CD4-positive, alpha-beta T cell (primary cell): ENCODE results near the gene C19orf73. TPM values are rescaled to one million over a fixed set of nuclear protein-coding genes. Genes with fewer than 3 reads are reported as not detected.

Experiments used
- ATAC-seq: fragments of 200-7000 bp; cut with Tn5 transposase; one replicate; pipeline ENCODE4 v1.10.0; 2022; ENCODE audit warnings: mild to moderate bottlenecking; ENCODE audit not compliant: poor library complexity
- CTCF ChIA-PET: fragments of 350-600 bp; sonication (Branson Sonifier 250); formaldehyde crosslinking; loops from one replicate; lab custom pipeline; 2021; ENCODE audit warnings: antibody characterized with exemption, inconsistent platforms; lab: Charles Lee
- POLR2A ChIA-PET: fragments of 350-600 bp; sonication (Branson Sonifier 250); formaldehyde crosslinking; loops from one replicate; lab custom pipeline; 2021; ENCODE audit warnings: antibody characterized with exemption, inconsistent platforms; lab: Charles Lee
- DNase-seq, 14 experiments: peaks; one replicate each; pipeline ENCODE4 v3.0.0-alpha.2; 2013 to 2020; ENCODE audit warnings: mixed read lengths in 2 of 14
- H3K27ac ChIP-seq, 2 donors: one replicate each; pipeline versions ENCODE4 v1.5.1 to v1.7.0; 2013; ENCODE audit warnings: low read length in 2 of 2, low read depth in 1 of 2, mild to moderate bottlenecking in 1 of 2
- H3K27me3 ChIP-seq, 2 experiments: 1 replicate in 1 of 2; 2 replicates in 1 of 2; pipeline versions ENCODE4 v1.6.1 to v1.7.0; 2013; ENCODE audit warnings: low read length in 2 of 2, control low read depth in 1 of 2, mild to moderate bottlenecking in 1 of 2, moderate library complexity in 1 of 2; ENCODE audit not compliant: insufficient read depth in 2 of 2, control insufficient read depth in 1 of 2
- H3K36me3 ChIP-seq: one replicate; pipeline ENCODE4 v1.6.1; 2013; ENCODE audit warnings: low read length, control low read depth; ENCODE audit not compliant: insufficient read depth
- H3K4me1 ChIP-seq: one replicate; pipeline ENCODE4 v1.6.1; 2013; ENCODE audit warnings: low read length, control low read depth; ENCODE audit not compliant: insufficient read depth
- H3K4me3 ChIP-seq: one replicate; pipeline ENCODE4 v1.5.1; 2013; ENCODE audit warnings: mild to moderate bottlenecking, low read length, moderate library complexity
- H3K9me3 ChIP-seq, 2 experiments: 1 replicate in 1 of 2; 2 replicates in 1 of 2; pipeline versions ENCODE4 v1.6.1 to v1.7.0; 2013; ENCODE audit warnings: low read length in 2 of 2, mild to moderate bottlenecking in 2 of 2, control low read depth in 1 of 2, moderate library complexity in 1 of 2; ENCODE audit not compliant: control insufficient read depth in 1 of 2, insufficient read depth in 1 of 2
- H3K27ac Mint-ChIP-seq: one replicate; pipeline ENCODE4 v1.8.0; 2020; ENCODE audit warnings: mixed read lengths
- H3K27me3 Mint-ChIP-seq: one replicate; pipeline ENCODE4 v1.8.0; 2021; ENCODE audit warnings: mixed read lengths
- H3K36me3 Mint-ChIP-seq: one replicate; pipeline ENCODE4 v1.8.0; 2021; ENCODE audit warnings: low read depth, mixed read lengths
- H3K4me1 Mint-ChIP-seq: one replicate; pipeline ENCODE4 v1.8.0; 2021; ENCODE audit warnings: low read depth, mixed read lengths
- H3K4me3 Mint-ChIP-seq: one replicate; pipeline ENCODE4 v1.8.0; 2020; ENCODE audit warnings: mild to moderate bottlenecking, mixed read lengths
- H3K9me3 Mint-ChIP-seq: one replicate; pipeline ENCODE4 v1.8.0; 2020; ENCODE audit warnings: mixed read lengths
- intact Hi-C, 2 experiments: fragments of 100-400 bp; cut with DNase I in 1 of 2; cut with micrococcal nuclease in 1 of 2; formaldehyde crosslinking; loops; one replicate each; pipeline versions ENCODE4 v1.15.1 to v1.9.0; 2023 to 2025; cut with DNase I, micrococcal nuclease
- total RNA-seq, 174 experiments: library from RNA in 2 of 174; stranded (reverse) in 2 of 174; gene quantifications; one replicate each; pipeline ENCODE4 v1.2.3 and lab custom pipeline; 2021 to 2026
- TF ChIP-seq, protein P1 (sequence below): fragments of 200-600 bp; IDR thresholded peaks from one replicate; pipeline ENCODE4 v1.8.0; 2022; ENCODE audit warnings: antibody characterized with exemption, mild to moderate bottlenecking

Gene C19orf73
- total RNA-seq, 2 experiments from 2014 or later: 1.5 to 2.3 TPM

DNA sequence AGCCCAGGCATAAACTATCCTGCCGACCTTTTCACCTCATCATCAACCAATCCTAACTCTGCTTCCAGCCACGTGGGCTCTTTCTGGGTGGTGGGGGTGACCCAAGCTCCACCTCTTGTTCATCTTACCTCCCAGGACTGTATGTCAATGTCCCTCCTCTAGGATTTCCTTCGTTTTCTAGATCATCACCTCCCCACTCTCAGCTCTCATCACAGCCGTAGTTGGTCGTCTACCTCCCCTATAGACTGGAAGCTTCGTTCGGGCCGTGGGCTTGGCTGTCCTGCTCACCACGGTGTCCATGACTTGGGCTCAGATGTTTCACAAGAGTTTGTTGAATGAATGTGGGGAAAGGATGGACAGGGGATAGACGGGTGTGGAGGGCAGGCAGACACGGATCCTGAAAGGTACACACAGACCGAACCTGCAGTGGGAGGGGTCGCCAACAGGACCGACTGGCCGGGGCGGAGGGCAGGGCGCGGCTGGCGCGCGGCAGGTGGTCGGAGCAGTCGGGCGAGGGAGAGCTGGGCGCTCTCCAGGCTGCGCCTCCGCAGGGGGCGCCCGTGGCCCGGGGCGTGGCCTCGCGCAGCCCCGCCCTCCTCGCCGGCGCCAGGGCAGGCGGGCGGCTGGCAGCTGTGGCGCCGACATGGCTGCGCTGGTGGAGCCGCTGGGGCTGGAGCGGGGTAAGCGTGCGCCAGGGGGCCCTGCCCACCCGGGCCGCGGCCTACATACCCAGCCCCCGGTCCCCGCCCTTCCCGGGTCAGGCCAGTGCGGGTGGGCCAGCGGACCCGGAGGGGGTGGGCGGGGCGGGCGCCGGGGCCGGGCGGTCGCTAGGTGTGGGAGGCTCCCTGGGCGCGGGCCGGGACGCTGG, 4.9 kb downstream of the C19orf73 start, which contains the start of gene LIN7B:
TSS of gene LIN7B (plus strand) at position 609 of the 868 bp plus-strand sequence. CDS start at position 644, 35 bp downstream.
- Histone ChIP-seq H3K36me3 (peaks cover 3% of the 10 kb centered on the region), H3K4me3 (peak within 1 kb of the TSS; percentile 69), H3K4me1 (peaks cover 36% of the 10 kb centered on the region), H3K9me3 (no peaks in the 10 kb centered on the region), H3K27me3 (no peaks in the 10 kb centered on the region), H3K27ac (no peak within 1 kb of the TSS)
- peaks cover 10% of the 10 kb centered on the region for H3K36me3 Mint-ChIP-seq
- TF ChIP-seq, protein P1, sequence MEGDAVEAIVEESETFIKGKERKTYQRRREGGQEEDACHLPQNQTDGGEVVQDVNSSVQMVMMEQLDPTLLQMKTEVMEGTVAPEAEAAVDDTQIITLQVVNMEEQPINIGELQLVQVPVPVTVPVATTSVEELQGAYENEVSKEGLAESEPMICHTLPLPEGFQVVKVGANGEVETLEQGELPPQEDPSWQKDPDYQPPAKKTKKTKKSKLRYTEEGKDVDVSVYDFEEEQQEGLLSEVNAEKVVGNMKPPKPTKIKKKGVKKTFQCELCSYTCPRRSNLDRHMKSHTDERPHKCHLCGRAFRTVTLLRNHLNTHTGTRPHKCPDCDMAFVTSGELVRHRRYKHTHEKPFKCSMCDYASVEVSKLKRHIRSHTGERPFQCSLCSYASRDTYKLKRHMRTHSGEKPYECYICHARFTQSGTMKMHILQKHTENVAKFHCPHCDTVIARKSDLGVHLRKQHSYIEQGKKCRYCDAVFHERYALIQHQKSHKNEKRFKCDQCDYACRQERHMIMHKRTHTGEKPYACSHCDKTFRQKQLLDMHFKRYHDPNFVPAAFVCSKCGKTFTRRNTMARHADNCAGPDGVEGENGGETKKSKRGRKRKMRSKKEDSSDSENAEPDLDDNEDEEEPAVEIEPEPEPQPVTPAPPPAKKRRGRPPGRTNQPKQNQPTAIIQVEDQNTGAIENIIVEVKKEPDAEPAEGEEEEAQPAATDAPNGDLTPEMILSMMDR: peak; percentile 47
- intact Hi-C loops: loop anchor here (1.0 to 10.0 kb wide), 4 partner anchors 14 to 639 kb away; no protein-coding TSS in a partner anchor
- ATAC-seq: peak; percentile 65
- H3K27ac Mint-ChIP-seq: peak within 1 kb of the TSS; percentile 46
- CTCF ChIA-PET: interaction anchor here (0.6 to 2.4 kb wide), 21 partner anchors 9 to 467 kb away, joined by 3 to 43 read pairs (median 5); partner anchors contain the start of genes CGB7, PRRG2 and RUVBL2
- no peaks in the 10 kb centered on the region for H3K27me3 Mint-ChIP-seq
- peaks cover 40% of the 10 kb centered on the region for H3K4me1 Mint-ChIP-seq
- no peaks in the 10 kb centered on the region for H3K9me3 Mint-ChIP-seq
- POLR2A ChIA-PET: interaction anchor here (0.5 to 2.4 kb wide), 12 partner anchors 8 to 942 kb away, joined by 3 to 13 read pairs (median 3); partner anchors contain the start of genes AKT1S1, GYS1 and RUVBL2
- DNase-seq: peak; percentile 54 to 92 (median 70)
- H3K4me3 Mint-ChIP-seq: peak within 1 kb of the TSS; percentile 94

DNA sequence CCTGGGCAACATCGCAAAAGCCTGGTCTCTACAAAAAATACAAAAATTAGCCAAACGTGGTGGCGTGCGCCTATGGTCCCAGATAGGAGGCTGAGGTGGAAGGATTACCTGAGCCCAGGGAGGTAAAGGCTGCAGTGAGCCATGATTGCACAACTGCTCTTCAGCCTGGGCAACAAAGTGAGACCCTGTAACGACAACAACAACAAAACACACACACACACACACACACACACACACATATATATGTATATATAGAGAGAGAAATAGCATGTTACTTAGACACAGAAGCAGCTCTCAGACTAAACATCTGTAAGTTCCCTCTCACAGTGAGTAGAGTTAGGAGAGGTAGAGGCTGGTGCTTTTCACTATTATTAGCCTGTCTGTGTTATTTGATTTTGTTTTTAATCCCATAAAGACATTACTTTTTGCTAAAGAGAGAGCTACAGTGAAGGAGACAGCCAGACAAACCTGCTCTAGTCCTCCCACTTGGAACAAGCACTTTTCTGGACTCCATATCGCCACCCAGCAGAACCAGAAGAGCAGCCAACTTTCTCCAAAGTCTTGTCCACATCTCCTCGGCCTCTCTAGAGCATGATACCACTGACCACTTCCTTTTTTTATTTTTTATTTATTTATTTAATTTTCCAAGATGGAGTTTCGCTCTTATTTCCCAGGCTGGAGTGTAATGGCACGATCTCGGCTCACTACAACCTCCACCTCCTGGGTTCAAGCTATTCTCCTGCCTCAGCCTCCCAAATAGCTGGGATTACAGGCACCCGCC, 7.5 kb downstream of the C19orf73 start:
- POLR2A ChIA-PET: no interaction called here
- Histone ChIP-seq H3K4me3 (no peak overlapping the region), H3K4me1 (peaks cover 21% of the 10 kb centered on the region), H3K27ac (no peak overlapping the region), H3K9me3 (no peaks in the 10 kb centered on the region), H3K36me3 (peaks cover 28% of the 10 kb centered on the region), H3K27me3 (no peaks in the 10 kb centered on the region)
- H3K4me1 Mint-ChIP-seq: peaks cover 20% of the 10 kb centered on the region
- H3K4me3 Mint-ChIP-seq: peak overlapping the region; percentile 68
- intact Hi-C loops: loop anchor here in 1 of 2 experiments (5.0 to 10.0 kb wide), 2 partner anchors 36 to 637 kb away; no protein-coding TSS in a partner anchor
- no peaks in the 10 kb centered on the region for H3K9me3 Mint-ChIP-seq
- peaks cover 30% of the 10 kb centered on the region for H3K36me3 Mint-ChIP-seq
- DNase-seq: no peak
- H3K27me3 Mint-ChIP-seq: no peaks in the 10 kb centered on the region
- H3K27ac Mint-ChIP-seq: no peak overlapping the region
- TF ChIP-seq, protein P1: no peak
- ATAC-seq: no peak
- CTCF ChIA-PET: interaction anchor here (1.0 kb wide), 1 partner anchor 14 kb away, joined by 3 read pairs; no protein-coding TSS in a partner anchor

DNA sequence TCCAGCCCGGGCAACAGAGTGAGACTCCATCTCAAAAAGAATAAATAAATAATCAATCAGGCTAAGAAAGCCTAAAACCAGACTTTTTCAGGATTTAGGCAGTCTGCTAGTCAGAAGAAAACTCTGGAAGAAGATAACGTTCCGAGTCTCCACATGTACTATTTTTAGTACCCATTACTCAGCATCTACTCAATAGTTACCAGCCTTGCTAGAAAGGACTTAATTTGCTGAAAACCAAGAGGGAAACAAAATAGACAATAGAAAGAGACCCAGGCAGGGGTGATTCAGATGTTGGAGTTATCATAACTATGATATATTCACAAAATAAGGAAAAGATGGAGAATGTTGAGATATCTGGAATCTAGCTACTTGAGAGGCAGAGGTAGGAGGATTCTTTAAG, 8.4 kb downstream of the C19orf73 start:
- DNase-seq (no peak), ATAC-seq (no peak)
- peaks cover 34% of the 10 kb centered on the region for H3K36me3 ChIP-seq
- ChIA-PET CTCF (interaction anchor here (0.9 kb wide), 1 partner anchor 13 kb away, joined by 3 read pairs; no protein-coding TSS in a partner anchor), POLR2A (no interaction called here)
- H3K4me1 Mint-ChIP-seq: peaks cover 16% of the 10 kb centered on the region
- intact Hi-C loops: loop anchor here in 1 of 2 experiments (5.0 to 10.0 kb wide), 2 partner anchors 37 to 636 kb away; no protein-coding TSS in a partner anchor
- peaks cover 39% of the 10 kb centered on the region for H3K36me3 Mint-ChIP-seq
- H3K27ac Mint-ChIP-seq: no peak overlapping the region
- no peaks in the 10 kb centered on the region for H3K9me3 ChIP-seq
- H3K4me1 ChIP-seq: peaks cover 21% of the 10 kb centered on the region
- H3K4me3 Mint-ChIP-seq: peak overlapping the region; percentile 65
- no peak overlapping the region for H3K4me3 ChIP-seq
- H3K27me3 ChIP-seq: no peaks in the 10 kb centered on the region
- no peak overlapping the region for H3K27ac ChIP-seq
- H3K27me3 Mint-ChIP-seq: no peaks in the 10 kb centered on the region
- H3K9me3 Mint-ChIP-seq: no peaks in the 10 kb centered on the region
- TF ChIP-seq, protein P1: no peak
